HepG2 (cell line): ENCODE measurements around the gene MYL3. TPM values are rescaled to one million over a fixed set of nuclear protein-coding genes. Genes with fewer than 3 reads are reported as not detected.

Source experiments
- ATAC-seq: fragments of 200-7000 bp; cut with Tn5 transposase; 3 replicates; pipeline ENCODE4 v1.9.1; 2020; ENCODE audit warnings: mild to moderate bottlenecking, moderate library complexity
- BruUV-seq: library from RNA; stranded (reverse); fragments of 400-500 nt; replicated peaks from 2 replicates; lab custom pipeline; 2021; lab: Mats Ljungman, UMichigan
- CTCF ChIA-PET: fragments of 300-600 bp; formaldehyde crosslinking; extraction: SDS; loops from one replicate; lab custom pipeline; 2021; ENCODE audit warnings: low total read pairs, inconsistent platforms, low intra/inter-chr PET ratio; lab: Yijun Ruan, JAX
- POLR2A ChIA-PET: fragments of 350-600 bp; sonication (Branson Sonifier 250); formaldehyde crosslinking; loops from one replicate; lab custom pipeline; 2020; ENCODE audit warnings: antibody characterized with exemption, inconsistent platforms; lab: Yijun Ruan, JAX
- DNase-seq: peaks from one replicate; pipeline ENCODE4 v3.0.0-alpha.2; 2015; ENCODE audit warnings: low spot score
- FAIRE-seq: peaks from 3 replicates; lab custom pipeline; 2011; peaks lifted over from hg19 to GRCh38; lab: Jason Lieb, UNC
- H2AFZ ChIP-seq: one replicate; pipeline ENCODE4 v1.6.1; 2011; ENCODE audit warnings: low read length, inconsistent platforms
- H3K27ac ChIP-seq: fragments of 300-600 bp; 3 replicates; pipeline ENCODE4 v1.8.0; 2011; ENCODE audit warnings: mixed run types, mild to moderate bottlenecking, mixed read lengths, low read length, inconsistent platforms; ENCODE audit not compliant: insufficient read depth; ENCODE audit errors: extremely low read length
- H3K27me3 ChIP-seq, 2 experiments: fragments of 200-600 bp in 1 of 2; 2 replicates in 1 of 2; 3 replicates in 1 of 2; pipeline versions ENCODE4 v1.6.0 to v1.8.0; 2011; ENCODE audit warnings: low read length in 2 of 2, mild to moderate bottlenecking in 2 of 2, moderate library complexity in 2 of 2, inconsistent platforms in 1 of 2; ENCODE audit not compliant: insufficient read depth in 2 of 2, control insufficient read depth in 1 of 2
- H3K36me3 ChIP-seq, 2 experiments: fragments of 200-600 bp in 1 of 2; replicated peaks in 1 of 2; 2 replicates in 1 of 2; 3 replicates in 1 of 2; pipeline versions ENCODE4 v1.5.1 to v1.8.0; 2011; ENCODE audit warnings: low read length in 2 of 2, inconsistent platforms in 1 of 2; ENCODE audit not compliant: insufficient read depth in 2 of 2, control insufficient read depth in 1 of 2
- H3K4me1 ChIP-seq: 2 replicates; pipeline ENCODE4 v1.5.1; 2012; ENCODE audit warnings: low read length, inconsistent platforms; ENCODE audit not compliant: insufficient read depth
- H3K4me2 ChIP-seq: 2 replicates; pipeline ENCODE4 v1.6.0; 2011; ENCODE audit warnings: low read depth, low read length, inconsistent platforms
- H3K4me3 ChIP-seq, 3 experiments: fragments of 200-600 bp in 1 of 3; sonication (generic), shearing (Covaris generic) in 1 of 3; replicated peaks in 1 of 3; 2 replicates each; pipeline ENCODE4 v1.5.1; 2011 to 2016; ENCODE audit warnings: low read length in 3 of 3, inconsistent platforms in 2 of 3, low read depth in 2 of 3, mild to moderate bottlenecking in 2 of 3, control low read depth in 1 of 3, mixed read lengths in 1 of 3; ENCODE audit not compliant: insufficient read depth in 1 of 3
- H3K79me2 ChIP-seq: one replicate; pipeline ENCODE4 v1.6.1; 2011; ENCODE audit warnings: low read length, inconsistent platforms; ENCODE audit not compliant: insufficient read depth
- H3K9ac ChIP-seq: 2 replicates; pipeline ENCODE4 v1.6.0; 2011; ENCODE audit warnings: mild to moderate bottlenecking, low read depth, low read length, inconsistent platforms; ENCODE audit not compliant: insufficient read depth
- H3K9me3 ChIP-seq: 2 replicates; pipeline ENCODE4 v1.5.1; 2012; ENCODE audit warnings: mild to moderate bottlenecking, low read length
- H4K20me1 ChIP-seq: 2 replicates; pipeline ENCODE4 v1.6.0; 2011; ENCODE audit warnings: inconsistent platforms, mild to moderate bottlenecking, low read length, moderate library complexity; ENCODE audit not compliant: insufficient read depth
- ARHGAP35 ChIP-seq: sonication (generic); formaldehyde crosslinking; IDR thresholded peaks from 2 replicates; pipeline ENCODE4 v1.9.0; 2022; ENCODE audit warnings: mild to moderate bottlenecking, inconsistent platforms, moderate library complexity, missing genetic modification reagents, borderline replicate concordance
- HDAC2 ChIP-seq: sonication (generic); formaldehyde crosslinking; IDR thresholded peaks from 2 replicates; pipeline ENCODE4 v1.4.0; 2020; ENCODE audit warnings: missing genetic modification reagents
- KDM1A ChIP-seq: IDR thresholded peaks from 2 replicates; pipeline ENCODE4 v1.6.1; 2016; ENCODE audit warnings: missing compliant biosample characterization
- MXI1 ChIP-seq: IDR thresholded peaks from 3 replicates; pipeline ENCODE4 v1.6.1; 2012; ENCODE audit warnings: low read depth, low read length, inconsistent platforms, borderline replicate concordance
- NR2F2 ChIP-seq: IDR thresholded peaks from 2 replicates; pipeline ENCODE4 v1.6.1; 2012; ENCODE audit warnings: low read depth, inconsistent platforms, borderline replicate concordance
- RBAK ChIP-seq: sonication (generic); formaldehyde crosslinking; IDR thresholded peaks from 2 replicates; pipeline ENCODE4 v1.5.1; 2020; ENCODE audit warnings: mild to moderate bottlenecking, missing genetic modification reagents
- SRY ChIP-seq: sonication (generic); formaldehyde crosslinking; IDR thresholded peaks from 2 replicates; pipeline ENCODE4 v1.8.0; 2022; ENCODE audit warnings: mild to moderate bottlenecking, missing genetic modification reagents
- ZNF138 ChIP-seq: sonication (generic); formaldehyde crosslinking; IDR thresholded peaks from 2 replicates; pipeline ENCODE4 v1.5.0; 2020; ENCODE audit warnings: mild to moderate bottlenecking, low read depth, missing genetic modification reagents
- ZNF33B ChIP-seq: sonication (generic); formaldehyde crosslinking; IDR thresholded peaks from 2 replicates; pipeline ENCODE4 v1.5.1; 2020; ENCODE audit warnings: mild to moderate bottlenecking, missing genetic modification reagents
- ZNF343 ChIP-seq: sonication (generic); formaldehyde crosslinking; IDR thresholded peaks from 2 replicates; pipeline ENCODE4 v1.4.0; 2020; ENCODE audit warnings: mild to moderate bottlenecking, missing genetic modification reagents
- ZNF644 ChIP-seq: IDR thresholded peaks from 2 replicates; pipeline ENCODE4 v1.6.1; 2016; ENCODE audit warnings: low read depth
- WGBS: methylation state at CpG from one replicate; pipeline ENCODE4 v1.1.6; 2017; ENCODE audit warnings: low lambda C conversion rate; 5-methylcytosine and 5-hydroxymethylcytosine counted together
- in situ Hi-C: cut with HindIII; loops from 2 replicates; pipeline ENCODE4 v1.10.0; 2017; ENCODE audit warnings: low pct_unique_long_range_greater_than_20kb; ENCODE audit not compliant: extremely low pct_ligation_motif_present
- intact Hi-C: fragments of 100-400 bp; cut with micrococcal nuclease; formaldehyde crosslinking; loops from one replicate; pipeline ENCODE4 v1.10.0; 2022; ENCODE audit not compliant: unreplicated experiment
- polyA plus RNA-seq, 8 experiments: library from polyadenylated mRNA; depleted of rRNA in 3 of 8; stranded (reverse) in 7 of 8; unstranded in 1 of 8; fragments of >200 nt; fragmentation: Illumina TruSeq in 4 of 8; extraction: Trizol in 4 of 8; gene quantifications; 2 replicates each; pipeline versions ENCODE4 v1.2.1 to v1.2.3, GENCODE V29; 2011 to 2016; ENCODE audit warnings: low read depth in 4 of 8, missing spikeins in 1 of 8, mixed read lengths in 1 of 8; ENCODE audit not compliant: insufficient read depth in 1 of 8
- total RNA-seq, 5 experiments: library from RNA; depleted of rRNA; stranded (reverse); fragments of >200 nt; fragmentation: Illumina TruSeq; extraction: Trizol; gene quantifications; 2 replicates each; pipeline ENCODE4 v1.2.3, GENCODE V29; 2016; ENCODE audit warnings: low read depth in 1 of 5
- TF ChIP-seq, protein P1 (sequence below): sonication (generic); formaldehyde crosslinking; IDR thresholded peaks from 2 replicates; pipeline ENCODE4 v1.8.1; 2023; ENCODE audit warnings: missing genetic modification reagents, mild to moderate bottlenecking, borderline replicate concordance
- TF ChIP-seq, protein P2 (sequence below): sonication (generic); formaldehyde crosslinking; IDR thresholded peaks from 2 replicates; pipeline ENCODE4 v1.5.1; 2020; ENCODE audit warnings: mild to moderate bottlenecking, missing genetic modification reagents, moderate library complexity
- TF ChIP-seq, protein P3 (sequence below): sonication (generic); formaldehyde crosslinking; IDR thresholded peaks from 2 replicates; pipeline ENCODE4 v1.5.1; 2020; ENCODE audit warnings: mild to moderate bottlenecking, missing genetic modification reagents, borderline replicate concordance
- TF ChIP-seq, protein P4 (sequence below): sonication (generic); formaldehyde crosslinking; IDR thresholded peaks from 2 replicates; pipeline ENCODE4 v1.8.0; 2022; ENCODE audit warnings: missing genetic modification reagents, mild to moderate bottlenecking, moderate library complexity, borderline replicate concordance

The MYL3 gene
- total and polyA plus RNA-seq, 2 of the 13 experiments (the other 11 are each of a cell fraction or from before 2014, with no cell fraction given) = not detected

DNA sequence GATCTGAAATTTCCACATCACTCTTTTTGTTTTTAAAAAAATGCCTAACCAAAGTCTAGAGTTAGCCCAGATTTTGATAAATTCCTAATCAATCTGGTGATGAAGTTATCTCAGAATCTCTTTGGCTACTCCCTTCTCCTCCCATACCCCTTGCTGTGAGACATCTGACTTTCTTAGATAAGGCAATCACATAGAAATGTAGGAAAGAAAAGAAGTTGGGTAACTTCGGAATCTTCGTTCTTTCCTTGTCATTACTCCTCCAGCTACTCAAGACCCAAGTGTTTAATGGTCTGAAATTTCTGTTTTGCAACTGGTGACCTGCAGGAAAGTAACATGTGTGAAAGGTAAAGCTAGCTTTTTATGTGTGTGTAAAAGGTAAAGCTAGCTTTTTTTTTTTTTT is 37.8 kb downstream of the MYL3 start:
- Histone ChIP-seq H3K9ac (no peak overlapping the region), H3K4me1 (no peaks in the 10 kb centered on the region), H3K79me2 (no peaks in the 10 kb centered on the region), H3K9me3 (peaks cover 11% of the 10 kb centered on the region), H2AFZ (no peak overlapping the region), H3K36me3 (no peaks in the 10 kb centered on the region), H3K27ac (no peak overlapping the region), H4K20me1 (no peaks in the 10 kb centered on the region), H3K27me3 (0 out of 5 replicates have a peak, but pooled peaks cover 0 to 3% of the 10 kb centered on the region in 2 experiments), H3K4me3 (no peak overlapping the region), H3K4me2 (no peak overlapping the region)
- POLR2A ChIA-PET = no interaction called here
- ATAC-seq = no peak
- DNase-seq = no peak
- in situ Hi-C loops = no loop called here
- WGBS = 11% methylated on average over 2 of the region's 2 CpGs
- no peak for FAIRE-seq
- CTCF ChIA-PET = no interaction called here
- no TSS peak for BruUV-seq
- TF ChIP-seq, protein P1, sequence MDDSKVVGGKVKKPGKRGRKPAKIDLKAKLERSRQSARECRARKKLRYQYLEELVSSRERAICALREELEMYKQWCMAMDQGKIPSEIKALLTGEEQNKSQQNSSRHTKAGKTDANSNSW (CRISPR knock-in tag) = no peak
- TF ChIP-seq HDAC2 = no peak
- TF ChIP-seq ZNF33B (CRISPR knock-in tag) = no peak
- TF ChIP-seq SRY (CRISPR knock-in tag) = no peak
- TF ChIP-seq RBAK (CRISPR knock-in tag) = no peak
- no peak for TF ChIP-seq ZNF644 (CRISPR knock-in tag)
- TF ChIP-seq, protein P2, sequence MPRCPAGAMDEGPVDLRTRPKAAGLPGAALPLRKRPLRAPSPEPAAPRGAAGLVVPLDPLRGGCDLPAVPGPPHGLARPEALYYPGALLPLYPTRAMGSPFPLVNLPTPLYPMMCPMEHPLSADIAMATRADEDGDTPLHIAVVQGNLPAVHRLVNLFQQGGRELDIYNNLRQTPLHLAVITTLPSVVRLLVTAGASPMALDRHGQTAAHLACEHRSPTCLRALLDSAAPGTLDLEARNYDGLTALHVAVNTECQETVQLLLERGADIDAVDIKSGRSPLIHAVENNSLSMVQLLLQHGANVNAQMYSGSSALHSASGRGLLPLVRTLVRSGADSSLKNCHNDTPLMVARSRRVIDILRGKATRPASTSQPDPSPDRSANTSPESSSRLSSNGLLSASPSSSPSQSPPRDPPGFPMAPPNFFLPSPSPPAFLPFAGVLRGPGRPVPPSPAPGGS (CRISPR knock-in tag) = no peak
- no peak for TF ChIP-seq KDM1A (CRISPR knock-in tag)
- TF ChIP-seq, protein P3, sequence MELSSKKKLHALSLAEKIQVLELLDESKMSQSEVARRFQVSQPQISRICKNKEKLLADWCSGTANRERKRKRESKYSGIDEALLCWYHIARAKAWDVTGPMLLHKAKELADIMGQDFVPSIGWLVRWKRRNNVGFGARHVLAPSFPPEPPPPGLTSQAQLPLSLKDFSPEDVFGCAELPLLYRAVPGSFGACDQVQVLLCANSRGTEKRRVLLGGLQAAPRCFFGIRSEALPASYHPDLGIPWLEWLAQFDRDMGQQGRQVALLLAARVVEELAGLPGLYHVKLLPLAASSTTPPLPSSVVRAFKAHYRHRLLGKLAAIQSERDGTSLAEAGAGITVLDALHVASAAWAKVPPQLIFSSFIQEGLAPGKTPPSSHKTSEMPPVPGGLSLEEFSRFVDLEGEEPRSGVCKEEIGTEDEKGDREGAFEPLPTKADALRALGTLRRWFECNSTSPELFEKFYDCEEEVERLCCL = no peak
- no peak for TF ChIP-seq ZNF138 (CRISPR knock-in tag)
- no peak for TF ChIP-seq MXI1
- TF ChIP-seq, protein P4, sequence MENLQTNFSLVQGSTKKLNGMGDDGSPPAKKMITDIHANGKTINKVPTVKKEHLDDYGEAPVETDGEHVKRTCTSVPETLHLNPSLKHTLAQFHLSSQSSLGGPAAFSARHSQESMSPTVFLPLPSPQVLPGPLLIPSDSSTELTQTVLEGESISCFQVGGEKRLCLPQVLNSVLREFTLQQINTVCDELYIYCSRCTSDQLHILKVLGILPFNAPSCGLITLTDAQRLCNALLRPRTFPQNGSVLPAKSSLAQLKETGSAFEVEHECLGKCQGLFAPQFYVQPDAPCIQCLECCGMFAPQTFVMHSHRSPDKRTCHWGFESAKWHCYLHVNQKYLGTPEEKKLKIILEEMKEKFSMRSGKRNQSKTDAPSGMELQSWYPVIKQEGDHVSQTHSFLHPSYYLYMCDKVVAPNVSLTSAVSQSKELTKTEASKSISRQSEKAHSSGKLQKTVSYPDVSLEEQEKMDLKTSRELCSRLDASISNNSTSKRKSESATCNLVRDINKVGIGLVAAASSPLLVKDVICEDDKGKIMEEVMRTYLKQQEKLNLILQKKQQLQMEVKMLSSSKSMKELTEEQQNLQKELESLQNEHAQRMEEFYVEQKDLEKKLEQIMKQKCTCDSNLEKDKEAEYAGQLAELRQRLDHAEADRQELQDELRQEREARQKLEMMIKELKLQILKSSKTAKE (CRISPR knock-in tag) = no peak
- TF ChIP-seq ZNF343 (CRISPR knock-in tag) = no peak
- TF ChIP-seq NR2F2 = no peak
- TF ChIP-seq ARHGAP35 (CRISPR knock-in tag) = no peak
- intact Hi-C loops = no loop called here
